Epithelial cell of proximal tubule (primary cell): ENCODE results near the gene RANGAP1. TPM values are rescaled to one million over a fixed set of nuclear protein-coding genes. Genes with fewer than 3 reads are reported as not detected.
A peak's percentile ranks its signal among the peaks of the same experiment; 100 is the strongest.

ENCODE experiments used
- DNase-seq: peaks from one replicate; pipeline ENCODE4 v3.0.0-alpha.2; 2011; ENCODE audit warnings: low read depth
- H3K4me3 ChIP-seq: 2 replicates; pipeline ENCODE4 v1.5.1; 2011; ENCODE audit warnings: low read depth, mild to moderate bottlenecking, low read length
- total RNA-seq: library from RNA; depleted of rRNA; stranded (reverse); fragments of >200 nt; gene quantifications from 2 replicates; pipeline ENCODE4 v1.2.3, GENCODE V29; 2015
- TF ChIP-seq, protein P1 (sequence below): conservative IDR thresholded peaks from 2 replicates; pipeline ENCODE4 v1.5.1; 2012; ENCODE audit warnings: low read depth, mild to moderate bottlenecking, low read length

The RANGAP1 gene
- total RNA-seq, 1 donor from 2014 or later, result 251 TPM

DNA sequence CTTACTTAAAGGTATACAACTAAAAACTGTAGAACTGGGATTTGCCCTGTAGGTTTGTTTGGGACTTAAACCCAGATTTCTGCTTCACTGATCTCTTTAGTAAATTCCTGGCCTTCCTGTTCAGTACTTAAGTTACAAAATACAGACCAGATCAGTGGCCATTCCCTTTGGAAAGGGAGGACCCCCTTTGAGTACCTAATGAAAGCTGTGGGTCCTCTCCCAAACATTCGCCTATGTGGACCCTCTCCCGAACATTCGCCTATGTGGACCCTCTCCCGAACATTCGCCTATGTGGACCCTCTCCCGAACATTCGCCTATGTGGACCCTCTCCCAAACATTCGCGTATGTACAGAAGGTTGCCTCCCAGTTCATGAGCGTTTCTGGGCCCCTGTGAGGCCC, 70.6 kb downstream of the RANGAP1 start:
- TF ChIP-seq, protein P1, sequence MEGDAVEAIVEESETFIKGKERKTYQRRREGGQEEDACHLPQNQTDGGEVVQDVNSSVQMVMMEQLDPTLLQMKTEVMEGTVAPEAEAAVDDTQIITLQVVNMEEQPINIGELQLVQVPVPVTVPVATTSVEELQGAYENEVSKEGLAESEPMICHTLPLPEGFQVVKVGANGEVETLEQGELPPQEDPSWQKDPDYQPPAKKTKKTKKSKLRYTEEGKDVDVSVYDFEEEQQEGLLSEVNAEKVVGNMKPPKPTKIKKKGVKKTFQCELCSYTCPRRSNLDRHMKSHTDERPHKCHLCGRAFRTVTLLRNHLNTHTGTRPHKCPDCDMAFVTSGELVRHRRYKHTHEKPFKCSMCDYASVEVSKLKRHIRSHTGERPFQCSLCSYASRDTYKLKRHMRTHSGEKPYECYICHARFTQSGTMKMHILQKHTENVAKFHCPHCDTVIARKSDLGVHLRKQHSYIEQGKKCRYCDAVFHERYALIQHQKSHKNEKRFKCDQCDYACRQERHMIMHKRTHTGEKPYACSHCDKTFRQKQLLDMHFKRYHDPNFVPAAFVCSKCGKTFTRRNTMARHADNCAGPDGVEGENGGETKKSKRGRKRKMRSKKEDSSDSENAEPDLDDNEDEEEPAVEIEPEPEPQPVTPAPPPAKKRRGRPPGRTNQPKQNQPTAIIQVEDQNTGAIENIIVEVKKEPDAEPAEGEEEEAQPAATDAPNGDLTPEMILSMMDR, result no peak
- H3K4me3 ChIP-seq, result no peak overlapping the region
- DNase-seq, result no peak

DNA sequence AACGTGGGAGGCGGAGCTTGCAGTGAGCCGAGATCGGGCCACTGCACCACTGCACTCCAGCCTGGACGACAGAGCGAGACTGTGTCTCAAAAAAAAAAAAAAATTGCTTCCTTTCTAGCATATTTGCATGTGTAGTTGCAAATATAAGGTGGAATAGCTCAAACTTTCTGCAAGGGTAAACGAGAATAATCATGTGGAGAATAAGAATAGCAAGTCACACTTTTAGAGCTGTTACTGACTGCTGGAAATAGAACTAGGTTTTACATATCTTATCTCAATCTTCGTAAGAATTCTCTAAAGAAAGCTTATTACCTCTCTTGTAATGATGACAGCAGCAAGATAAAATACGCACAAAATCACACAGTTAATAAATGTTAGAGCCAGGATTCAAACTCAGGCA, 79.3 kb downstream of the RANGAP1 start:
- TF ChIP-seq, protein P1, result no peak
- no peak for DNase-seq

DNA sequence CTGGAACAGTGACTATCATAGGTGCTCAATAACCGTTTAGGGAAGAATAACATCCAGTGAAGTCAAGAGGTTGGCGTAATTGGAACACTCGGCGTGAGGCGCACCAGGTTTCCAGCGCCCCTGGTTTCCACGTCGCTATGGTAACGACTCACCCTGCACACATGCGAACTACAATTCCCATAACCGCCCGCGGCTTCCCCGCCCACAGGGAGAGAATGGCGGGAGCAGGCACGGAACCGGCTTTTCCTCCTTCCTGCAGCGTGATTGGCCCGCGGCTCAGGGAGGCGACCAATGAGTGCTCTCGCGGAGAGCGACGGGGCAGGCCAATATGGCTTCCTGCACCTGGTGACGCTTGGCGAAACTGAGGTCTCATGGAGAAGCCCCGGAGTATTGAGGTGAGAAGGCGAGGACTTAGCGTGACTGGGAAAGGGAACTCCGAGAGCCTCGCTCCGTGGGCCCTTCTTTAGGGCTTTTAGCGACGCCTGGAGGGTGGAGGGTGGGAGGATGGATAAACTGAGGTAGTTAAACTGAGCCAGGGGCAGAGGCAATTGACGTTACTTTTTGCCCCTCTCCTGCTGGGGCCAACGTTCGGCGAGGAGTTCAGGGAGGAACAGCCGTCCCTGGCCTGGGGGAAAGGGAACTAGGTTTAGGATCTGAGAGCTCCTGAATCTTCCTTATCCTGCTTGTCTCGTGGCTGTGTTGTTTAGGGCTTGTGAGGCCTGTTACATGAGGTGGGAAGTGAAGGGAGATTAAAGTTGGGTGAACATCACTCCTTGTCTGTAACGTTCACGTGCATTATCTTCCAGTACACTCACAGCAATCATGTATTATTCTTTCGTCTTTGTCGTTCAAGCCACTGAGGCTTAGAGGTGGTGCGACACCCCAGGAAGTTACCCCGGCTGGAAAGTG, 80.7 kb downstream of the RANGAP1 start, which contains the start of gene L3MBTL2:
L3MBTL2 (plus strand) TSS at position 321 of the 909 bp plus-strand sequence; CDS start at position 372, 51 bp downstream.
- peak; percentile 52 for DNase-seq
- peak within 1 kb of the TSS; percentile 98 for H3K4me3 ChIP-seq
- TF ChIP-seq, protein P1, result no peak

More for the DNA sequence above, 79.3 kb downstream of the RANGAP1 start:
- H3K4me3 ChIP-seq, result no peak overlapping the region

DNA sequence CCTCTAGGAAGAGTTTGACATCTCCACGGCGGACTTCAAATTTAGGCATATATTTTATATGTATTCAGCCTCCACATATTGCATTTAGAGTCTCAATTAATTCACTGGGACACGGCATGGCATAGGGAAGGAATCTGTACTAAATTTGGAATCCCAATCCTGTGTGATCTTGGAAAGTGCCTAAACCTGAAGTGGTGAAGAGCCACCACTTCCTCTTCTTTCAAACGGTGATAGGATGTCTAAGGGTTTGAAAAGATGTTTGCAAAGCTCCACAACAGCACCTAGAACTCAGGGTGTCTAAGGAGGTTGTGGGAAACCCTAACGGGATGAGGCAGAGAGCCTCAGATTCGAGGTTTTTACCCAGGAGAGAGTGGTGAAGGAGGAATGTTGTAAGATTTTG, 81.9 kb downstream of the RANGAP1 start:
- no peak for DNase-seq
- TF ChIP-seq, protein P1, result no peak
- no peak overlapping the region for H3K4me3 ChIP-seq

DNA sequence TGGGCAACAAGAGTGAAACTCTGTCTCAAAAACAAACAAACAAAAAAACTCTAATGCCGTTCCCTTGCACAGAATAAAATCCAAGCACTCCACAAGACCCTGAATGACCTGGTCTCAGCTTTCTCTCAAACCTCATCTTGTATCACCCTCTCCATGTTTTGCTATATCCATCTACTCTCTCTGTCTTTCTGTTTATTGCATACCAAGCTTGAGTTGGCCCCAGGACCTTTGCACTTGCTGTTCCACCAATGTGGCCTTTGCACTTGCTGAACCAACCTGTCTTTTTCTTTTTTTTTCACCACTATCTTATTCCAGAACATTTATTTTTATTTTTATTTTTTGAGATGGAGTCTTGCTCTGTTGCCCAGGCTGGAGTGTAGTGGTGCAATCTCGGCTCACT, 82.9 kb downstream of the RANGAP1 start:
- H3K4me3 ChIP-seq, result no peak overlapping the region
- no peak for DNase-seq
- TF ChIP-seq, protein P1, result no peak

DNA sequence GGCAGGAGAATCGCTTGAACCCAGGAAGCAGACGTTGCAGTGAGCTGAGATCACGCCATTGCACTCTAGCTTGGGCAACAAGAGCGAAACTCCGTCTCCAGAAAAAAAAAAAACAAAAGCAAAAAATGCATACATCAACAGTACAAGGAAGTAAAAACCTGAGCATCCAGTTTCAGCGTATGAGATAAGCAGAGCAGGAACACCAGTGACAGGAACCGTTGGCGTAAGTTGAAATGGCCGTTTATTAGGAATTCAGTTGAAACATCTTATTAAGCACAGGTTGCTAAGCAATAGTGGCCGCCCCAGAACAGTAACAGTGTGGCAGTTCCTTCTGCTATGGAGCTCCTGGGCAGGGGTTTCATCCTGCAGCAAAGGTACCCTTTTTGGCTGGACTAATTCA, 84.8 kb downstream of the RANGAP1 start:
- H3K4me3 ChIP-seq, result no peak overlapping the region
- DNase-seq, result no peak
- TF ChIP-seq, protein P1, result no peak
